ENCODE results near the gene SOSTDC1. TPM values are rescaled to one million over a fixed set of nuclear protein-coding genes. Genes with fewer than 3 reads are reported as not detected.

SOSTDC1 gene
- total RNA-seq, 2 experiments from 2014 or later, result not detected

DNA sequence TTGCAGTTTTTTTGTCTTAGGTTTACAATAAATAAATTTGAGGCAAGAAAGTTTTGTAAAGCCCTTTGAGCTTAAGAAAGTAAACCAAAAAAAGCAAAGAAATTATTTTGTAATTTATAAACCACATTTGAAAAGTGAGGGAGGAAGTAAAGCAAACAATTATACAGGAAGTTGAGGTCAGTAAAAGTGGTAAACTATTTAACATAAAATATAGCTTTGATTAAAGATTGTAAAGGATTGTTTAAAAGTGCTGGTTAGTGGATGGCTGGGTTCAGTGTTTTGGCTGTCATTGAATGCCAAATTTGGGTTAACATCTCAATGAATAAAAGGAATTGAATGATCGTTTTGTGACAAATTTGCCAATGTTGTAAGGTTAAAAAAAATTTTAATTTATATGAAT is 9.9 kb downstream of the SOSTDC1 start:
- Histone ChIP-seq H3K4me2 (ENCODE audit: low read length) (no peak overlapping the region), H3K4me1 (ENCODE audit: insufficient read depth, low read length, poor library complexity, severe bottlenecking) (no peaks in the 10 kb centered on the region), H4K20me1 (ENCODE audit: insufficient read depth, low read length) (no peaks in the 10 kb centered on the region), H2AFZ (ENCODE audit: low read length) (no peak overlapping the region), H3K9me3 (ENCODE audit: low read length) (no peaks in the 10 kb centered on the region), H3K4me3 (ENCODE audit: low read depth, low read length, poor library complexity, severe bottlenecking) (no peak overlapping the region), H3K36me3 (ENCODE audit: insufficient read depth, low read length) (no peaks in the 10 kb centered on the region), H3K79me2 (ENCODE audit: insufficient read depth, low read depth, low read length) (no peaks in the 10 kb centered on the region), H3K9me2 (ENCODE audit: insufficient read depth, low read length) (no peaks in the 10 kb centered on the region), H3K27ac (ENCODE audit: low read depth, low read length, poor library complexity, severe bottlenecking) (no peak overlapping the region)
- CTCF ChIA-PET (ENCODE audit: unreplicated experiment), result no interaction called here
- DNase-seq (ENCODE audit: low spot score), result no peak
- TF ChIP-seq EZH2phosphoT487 (IDR thresholded peaks at IDR 0.05; ENCODE audit: borderline replicate concordance, low read depth, low read length), result no peak
- POLR2A ChIA-PET, result interaction anchor here (0.7 to 1.2 kb wide), 2 partner anchors 8 to 20 kb away, joined by 3 read pairs; no protein-coding TSS in a partner anchor
- intact Hi-C loops (cut with micrococcal nuclease; ENCODE audit: unreplicated experiment), result no loop called here
- no TSS peak for BruUV-seq (replicated peaks)

DNA sequence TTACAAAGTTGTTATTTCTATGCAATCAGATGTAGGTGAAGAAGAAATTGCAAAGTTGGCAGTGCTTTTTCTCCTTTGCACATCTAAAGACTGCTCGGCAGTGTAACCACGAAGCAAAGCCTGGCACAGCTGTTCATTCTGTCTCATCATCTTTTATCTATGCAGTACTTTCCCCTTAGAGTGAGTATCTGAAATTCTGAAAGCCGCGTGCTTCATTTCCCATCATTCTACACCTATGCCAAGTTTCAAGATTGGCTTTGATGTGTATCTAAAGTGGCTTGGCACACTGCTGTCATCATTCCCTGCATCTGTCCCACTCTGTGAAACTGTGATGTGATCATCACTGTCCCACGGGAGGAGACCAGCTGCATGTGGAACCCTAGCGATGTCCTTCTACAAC is 15.2 kb downstream of the SOSTDC1 start:
- no peak overlapping the region for H3K4me3 ChIP-seq (ENCODE audit: low read depth, low read length, poor library complexity, severe bottlenecking)
- BruUV-seq (replicated peaks), result no TSS peak
- CTCF ChIA-PET (ENCODE audit: unreplicated experiment), result interaction anchor here (1.0 kb wide), 1 partner anchor 114 kb away, joined by 3 read pairs; no protein-coding TSS in a partner anchor
- POLR2A ChIA-PET, result interaction anchor here (0.6 kb wide), 1 partner anchor 583 kb away, joined by 3 read pairs; no protein-coding TSS in a partner anchor
- intact Hi-C loops (cut with micrococcal nuclease; ENCODE audit: unreplicated experiment), result no loop called here
- H4K20me1 ChIP-seq (ENCODE audit: insufficient read depth, low read length), result no peaks in the 10 kb centered on the region
- no peak overlapping the region for H3K27ac ChIP-seq (ENCODE audit: low read depth, low read length, poor library complexity, severe bottlenecking)
- no peak for TF ChIP-seq EZH2phosphoT487 (IDR thresholded peaks at IDR 0.05; ENCODE audit: borderline replicate concordance, low read depth, low read length)
- TF ChIP-seq, protein P1, sequence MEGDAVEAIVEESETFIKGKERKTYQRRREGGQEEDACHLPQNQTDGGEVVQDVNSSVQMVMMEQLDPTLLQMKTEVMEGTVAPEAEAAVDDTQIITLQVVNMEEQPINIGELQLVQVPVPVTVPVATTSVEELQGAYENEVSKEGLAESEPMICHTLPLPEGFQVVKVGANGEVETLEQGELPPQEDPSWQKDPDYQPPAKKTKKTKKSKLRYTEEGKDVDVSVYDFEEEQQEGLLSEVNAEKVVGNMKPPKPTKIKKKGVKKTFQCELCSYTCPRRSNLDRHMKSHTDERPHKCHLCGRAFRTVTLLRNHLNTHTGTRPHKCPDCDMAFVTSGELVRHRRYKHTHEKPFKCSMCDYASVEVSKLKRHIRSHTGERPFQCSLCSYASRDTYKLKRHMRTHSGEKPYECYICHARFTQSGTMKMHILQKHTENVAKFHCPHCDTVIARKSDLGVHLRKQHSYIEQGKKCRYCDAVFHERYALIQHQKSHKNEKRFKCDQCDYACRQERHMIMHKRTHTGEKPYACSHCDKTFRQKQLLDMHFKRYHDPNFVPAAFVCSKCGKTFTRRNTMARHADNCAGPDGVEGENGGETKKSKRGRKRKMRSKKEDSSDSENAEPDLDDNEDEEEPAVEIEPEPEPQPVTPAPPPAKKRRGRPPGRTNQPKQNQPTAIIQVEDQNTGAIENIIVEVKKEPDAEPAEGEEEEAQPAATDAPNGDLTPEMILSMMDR (conservative IDR thresholded peaks at IDR 0.05; ENCODE audit: low read length), result no peak
- no peak for DNase-seq (ENCODE audit: low spot score)
- no peaks in the 10 kb centered on the region for H3K79me2 ChIP-seq (ENCODE audit: insufficient read depth, low read depth, low read length)
- H3K9me3 ChIP-seq (ENCODE audit: low read length), result no peaks in the 10 kb centered on the region
- H2AFZ ChIP-seq (ENCODE audit: low read length), result no peak overlapping the region
- H3K9me2 ChIP-seq (ENCODE audit: insufficient read depth, low read length), result no peaks in the 10 kb centered on the region
- no peaks in the 10 kb centered on the region for H3K4me1 ChIP-seq (ENCODE audit: insufficient read depth, low read length, poor library complexity, severe bottlenecking)
- no peak overlapping the region for H3K4me2 ChIP-seq (ENCODE audit: low read length)
- H3K36me3 ChIP-seq (ENCODE audit: insufficient read depth, low read length), result no peaks in the 10 kb centered on the region

DNA sequence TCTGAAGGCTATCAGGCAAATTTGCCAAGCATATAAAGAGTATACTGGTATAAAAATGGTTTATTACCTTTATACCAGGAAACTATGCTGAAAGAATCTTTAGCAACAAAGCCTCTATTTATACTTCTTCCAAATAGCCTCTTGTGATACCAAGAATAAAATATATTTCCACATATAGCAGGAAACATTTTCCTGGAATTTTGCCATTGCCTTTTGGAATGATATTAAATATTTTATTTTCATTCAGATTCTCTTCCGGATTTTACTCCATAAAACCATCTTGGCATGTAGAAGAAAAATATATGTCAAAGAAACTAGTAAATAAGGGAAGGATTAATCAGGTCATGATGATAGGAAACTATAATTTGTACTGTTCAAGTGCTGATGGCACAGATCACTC is 17.7 kb downstream of the SOSTDC1 start:
- no peak overlapping the region for H3K4me3 ChIP-seq (ENCODE audit: low read depth, low read length, poor library complexity, severe bottlenecking)
- H3K4me1 ChIP-seq (ENCODE audit: insufficient read depth, low read length, poor library complexity, severe bottlenecking), result no peaks in the 10 kb centered on the region
- CTCF ChIA-PET (ENCODE audit: unreplicated experiment), result no interaction called here
- H4K20me1 ChIP-seq (ENCODE audit: insufficient read depth, low read length), result no peaks in the 10 kb centered on the region
- H3K27ac ChIP-seq (ENCODE audit: low read depth, low read length, poor library complexity, severe bottlenecking), result no peak overlapping the region
- TF ChIP-seq EZH2phosphoT487 (IDR thresholded peaks at IDR 0.05; ENCODE audit: borderline replicate concordance, low read depth, low read length), result no peak
- TF ChIP-seq, protein P1 (conservative IDR thresholded peaks at IDR 0.05; ENCODE audit: low read length), result no peak
- no peaks in the 10 kb centered on the region for H3K9me3 ChIP-seq (ENCODE audit: low read length)
- BruUV-seq (replicated peaks), result no TSS peak
- no peaks in the 10 kb centered on the region for H3K9me2 ChIP-seq (ENCODE audit: insufficient read depth, low read length)
- intact Hi-C loops (cut with micrococcal nuclease; ENCODE audit: unreplicated experiment), result no loop called here
- H3K36me3 ChIP-seq (ENCODE audit: insufficient read depth, low read length), result no peaks in the 10 kb centered on the region
- POLR2A ChIA-PET, result interaction anchor here (0.7 kb wide), 1 partner anchor 8 kb away, joined by 3 read pairs; no protein-coding TSS in a partner anchor
- H3K4me2 ChIP-seq (ENCODE audit: low read length), result no peak overlapping the region
- H3K79me2 ChIP-seq (ENCODE audit: insufficient read depth, low read depth, low read length), result no peaks in the 10 kb centered on the region
- H2AFZ ChIP-seq (ENCODE audit: low read length), result no peak overlapping the region
- DNase-seq (ENCODE audit: low spot score), result no peak
